GM12892 (cell line): ENCODE data around the gene MARCHF9.

Source experiments
- POLR2A ChIP-seq: IDR thresholded peaks from 2 replicates; pipeline ENCODE4 v1.6.1; 2011; ENCODE audit warnings: low read depth, low read length, control low read depth
- TAF1 ChIP-seq: IDR thresholded peaks from 2 replicates; pipeline ENCODE4 v1.6.1; 2011; ENCODE audit warnings: low read depth, mild to moderate bottlenecking, control low read depth, low read length, borderline replicate concordance

- TF ChIP-seq POLR2A (no peak), TAF1 (no peak)
These were observed 24.4 kb upstream of the MARCHF9 start for GRCh38 chr12:57730336-57731067.
